Testis (tissue), 3 donors: ENCODE results near the gene MISP. TPM values are rescaled to one million over a fixed set of nuclear protein-coding genes. Genes with fewer than 3 reads are reported as not detected.

ENCODE experiments used
- DNase-seq: peaks from one replicate; pipeline ENCODE4 v3.0.0-alpha.2; 2019
- H3K27ac ChIP-seq, 2 donors: fragments of 200-600 bp; sonication (generic); one replicate each; pipeline ENCODE4 v1.5.1; 2019
- H3K27me3 ChIP-seq: fragments of 200-600 bp; sonication (generic); one replicate; pipeline ENCODE4 v1.5.1; 2019
- H3K36me3 ChIP-seq: fragments of 200-600 bp; sonication (generic); one replicate; pipeline ENCODE4 v1.5.1; 2017; ENCODE audit warnings: low read depth; ENCODE audit errors: missing control alignments
- H3K4me1 ChIP-seq: fragments of 200-600 bp; sonication (generic); one replicate; pipeline ENCODE4 v1.5.1; 2019
- H3K4me3 ChIP-seq, 2 donors: fragments of 200-600 bp; sonication (generic); one replicate each; pipeline ENCODE4 v1.5.1; 2017 to 2019
- H3K9me3 ChIP-seq: fragments of 200-600 bp; sonication (generic); one replicate; pipeline ENCODE4 v1.5.1; 2017
- CTCF ChIP-seq, 3 experiments: fragments of 450-650 bp in 2 of 3; fragments of 200-600 bp in 1 of 3; sonication (generic) in 1 of 3; IDR thresholded peaks; one replicate each; pipeline ENCODE4 v1.5.1; 2016 to 2019; ENCODE audit warnings: antibody characterized with exemption in 3 of 3, mild to moderate bottlenecking in 2 of 3, moderate library complexity in 1 of 3
- POLR2A ChIP-seq: fragments of 450-650 bp; IDR thresholded peaks from one replicate; pipeline ENCODE4 v1.6.1; 2017; ENCODE audit warnings: antibody characterized with exemption, mild to moderate bottlenecking, moderate library complexity
- WGBS, 2 donors: methylation state at CpG; one replicate each; pipeline ENCODE4 v1.1.5; 2018; 5-methylcytosine and 5-hydroxymethylcytosine counted together
- intact Hi-C: fragments of 100-400 bp; cut with DNase I; formaldehyde crosslinking; loops from one replicate; pipeline ENCODE4 v1.15.1; 2023; ENCODE audit warnings: low total_unique reads
- polyA plus RNA-seq: library from polyadenylated mRNA; stranded (reverse); fragments of 350-450 nt; fragmentation: Illumina TruSeq; extraction: RNeasy Lipid Tissue Mini Kit (QIAGEN cat#74804); gene quantifications from one replicate; pipeline ENCODE4 v1.2.3, GENCODE V29; 2014; ENCODE audit warnings: low read depth, low replicate concordance; ENCODE audit not compliant: insufficient read depth
- total RNA-seq, 2 donors: library from RNA; depleted of rRNA; stranded (reverse); fragments of >200 nt; gene quantifications; one replicate each; pipeline ENCODE4 v1.2.3, GENCODE V29; 2016

Gene MISP
- total and polyA plus RNA-seq, 3 donors from 2014 or later, result 1.1 to 3.1 (median 1.1) TPM

- H3K9me3 ChIP-seq, result no peaks in the 10 kb centered on the region
- no peak for TF ChIP-seq POLR2A
- TF ChIP-seq CTCF (IDR thresholded peaks at IDR 0.05), result no peak
- H3K27ac ChIP-seq, result peak overlapping the region in 1 of 2 donors; percentile 60
- H3K4me1 ChIP-seq, result peaks cover 11% of the 10 kb centered on the region
- no peaks in the 10 kb centered on the region for H3K27me3 ChIP-seq
- DNase-seq, result no peak
- no peaks in the 10 kb centered on the region for H3K36me3 ChIP-seq
- H3K4me3 ChIP-seq, result no peak overlapping the region
- 62 to 71% methylated on average over 30 to 36 of the region's 36 CpGs for WGBS, 2 donors
- intact Hi-C loops, result loop anchor here (10.0 kb wide), 1 partner anchor 66 kb away; the partner anchor contains the start of gene PRTN3
These were observed 28.2 kb downstream of the MISP start for GRCh38 chr19:778910-779653.

DNA sequence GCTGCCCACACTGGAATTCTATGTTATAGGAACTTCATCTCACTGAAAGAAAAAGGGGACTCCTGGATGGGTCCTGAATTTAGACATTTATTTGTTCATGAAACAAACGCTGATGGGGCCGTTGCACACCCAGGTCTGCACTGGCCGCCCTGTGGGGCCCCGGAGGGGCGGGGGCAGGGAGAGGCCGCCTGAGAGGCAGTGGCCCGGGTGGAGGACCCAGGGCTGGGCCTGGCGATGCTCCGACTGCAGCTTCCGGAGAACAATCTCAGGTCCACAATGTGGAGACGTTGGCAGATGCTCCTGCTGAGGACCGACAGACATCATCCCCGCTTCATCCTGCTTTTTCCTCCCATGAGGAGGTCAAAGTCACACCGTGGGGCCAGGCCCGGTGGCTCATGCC is 30.0 kb downstream of the MISP start:
- WGBS, 2 donors, result 80 to 88% methylated on average over 8 to 15 of the region's 15 CpGs
- intact Hi-C loops, result loop anchor here (10.0 kb wide), 1 partner anchor 144 kb away; the partner anchor contains the start of gene ARID3A
- no peak overlapping the region for H3K4me3 ChIP-seq
- H3K4me1 ChIP-seq, result peaks cover 14% of the 10 kb centered on the region
- H3K27me3 ChIP-seq, result no peaks in the 10 kb centered on the region
- DNase-seq, result no peak
- TF ChIP-seq POLR2A, result no peak
- TF ChIP-seq CTCF (IDR thresholded peaks at IDR 0.05), result no peak
- H3K27ac ChIP-seq, result no peak overlapping the region
- no peaks in the 10 kb centered on the region for H3K9me3 ChIP-seq
- no peaks in the 10 kb centered on the region for H3K36me3 ChIP-seq

GRCh38 chr19:781800-782184 is 30.9 kb downstream of the MISP start:
- no peaks in the 10 kb centered on the region for H3K9me3 ChIP-seq
- no peaks in the 10 kb centered on the region for H3K36me3 ChIP-seq
- H3K27ac ChIP-seq, result no peak overlapping the region
- H3K27me3 ChIP-seq, result no peaks in the 10 kb centered on the region
- intact Hi-C loops, result loop anchor here (10.0 kb wide), 1 partner anchor 143 kb away; the partner anchor contains the start of gene ARID3A
- DNase-seq, result no peak
- WGBS, 2 donors, result 90 to 93% methylated on average over 19 of the region's 19 CpGs
- no peak overlapping the region for H3K4me3 ChIP-seq
- peaks cover 14% of the 10 kb centered on the region for H3K4me1 ChIP-seq
- TF ChIP-seq POLR2A (no peak), CTCF (IDR thresholded peaks at IDR 0.05) (no peak)

- Histone ChIP-seq H3K27ac (peak overlapping the region in 1 of 2 donors; percentile 65), H3K9me3 (no peaks in the 10 kb centered on the region), H3K4me3 (peak overlapping the region in 1 of 2 donors; percentile 0), H3K27me3 (no peaks in the 10 kb centered on the region), H3K4me1 (peaks cover 14% of the 10 kb centered on the region), H3K36me3 (no peaks in the 10 kb centered on the region)
- intact Hi-C loops, result loop anchor here (10.0 kb wide), 1 partner anchor 142 kb away; the partner anchor contains the start of gene ARID3A
- 42 to 44% methylated on average over 29 of the region's 29 CpGs for WGBS, 2 donors
- TF ChIP-seq POLR2A (no peak), CTCF (IDR thresholded peaks at IDR 0.05) (no peak)
- no peak for DNase-seq
These were observed 31.4 kb downstream of the MISP start for GRCh38 chr19:782185-782877.
